Measurements from ENCODE around the gene KCNMB1.
"Not testable (repeated sequence)": the region's sequence is repeated elsewhere in the genome, so short reads cannot be mapped to it uniquely, and the experiment has no call there.

Gene KCNMB1

DNA sequence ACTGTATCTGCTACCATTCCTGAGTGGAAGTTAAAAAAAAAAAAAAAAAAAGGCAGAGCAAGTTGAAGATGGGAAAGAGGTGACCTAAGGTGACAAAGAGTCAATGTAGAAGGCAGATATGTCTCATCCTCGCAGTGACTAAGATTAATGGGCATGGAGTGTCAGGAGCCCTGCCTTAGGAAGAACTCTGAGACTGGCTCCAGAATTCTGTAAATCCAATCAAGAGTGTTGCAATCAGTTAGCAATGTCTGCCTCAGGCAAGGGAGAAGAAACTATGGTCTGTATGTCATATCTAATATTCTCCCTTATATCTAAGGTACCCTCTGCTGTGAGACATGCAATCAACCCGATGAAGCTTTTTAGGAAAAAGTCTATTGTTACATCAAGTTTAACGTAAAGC lies 24.7 kb upstream of the KCNMB1 start:
- no peak for DNase-seq

DNA sequence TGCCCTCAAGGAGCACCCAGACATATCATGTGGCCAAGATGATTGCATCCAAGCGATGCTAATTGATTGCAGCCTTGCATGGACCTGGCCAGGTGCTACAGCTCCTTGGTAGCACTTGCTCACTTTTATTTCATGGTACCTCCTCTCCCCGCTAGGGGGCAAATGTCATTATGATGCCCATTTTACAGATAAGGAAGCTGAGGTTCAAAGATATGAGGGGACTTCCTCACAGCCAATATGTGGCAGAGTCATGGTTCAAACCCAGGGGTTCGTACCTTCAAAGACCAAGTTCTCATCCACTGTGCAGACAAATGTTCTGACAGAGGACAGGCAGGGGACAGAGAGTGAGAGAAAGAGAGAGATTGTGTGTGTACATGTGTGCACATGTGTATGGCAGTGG lies 21.9 kb upstream of the KCNMB1 start:
- DNase-seq = peak; percentile 42

DNA sequence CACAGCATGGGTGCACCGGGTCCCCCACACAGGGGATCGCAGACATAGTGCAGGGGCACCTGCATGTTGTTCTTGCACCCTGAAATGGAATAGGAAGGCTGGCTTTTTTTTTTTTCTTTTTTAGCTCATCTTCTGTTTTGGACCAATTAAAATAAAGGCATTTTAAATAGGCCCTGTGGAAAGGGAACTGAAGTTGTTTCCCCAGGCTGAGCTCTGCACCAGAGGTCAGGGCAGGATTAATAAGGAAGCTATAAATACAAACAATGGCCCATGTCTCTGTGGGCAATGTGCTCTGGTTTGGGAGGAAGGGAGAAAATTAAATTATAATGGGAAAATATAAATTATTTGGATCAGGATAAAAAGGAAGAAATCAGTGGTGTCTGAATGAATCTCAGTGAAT lies 21.2 kb upstream of the KCNMB1 start:
- DNase-seq = no peak

DNA sequence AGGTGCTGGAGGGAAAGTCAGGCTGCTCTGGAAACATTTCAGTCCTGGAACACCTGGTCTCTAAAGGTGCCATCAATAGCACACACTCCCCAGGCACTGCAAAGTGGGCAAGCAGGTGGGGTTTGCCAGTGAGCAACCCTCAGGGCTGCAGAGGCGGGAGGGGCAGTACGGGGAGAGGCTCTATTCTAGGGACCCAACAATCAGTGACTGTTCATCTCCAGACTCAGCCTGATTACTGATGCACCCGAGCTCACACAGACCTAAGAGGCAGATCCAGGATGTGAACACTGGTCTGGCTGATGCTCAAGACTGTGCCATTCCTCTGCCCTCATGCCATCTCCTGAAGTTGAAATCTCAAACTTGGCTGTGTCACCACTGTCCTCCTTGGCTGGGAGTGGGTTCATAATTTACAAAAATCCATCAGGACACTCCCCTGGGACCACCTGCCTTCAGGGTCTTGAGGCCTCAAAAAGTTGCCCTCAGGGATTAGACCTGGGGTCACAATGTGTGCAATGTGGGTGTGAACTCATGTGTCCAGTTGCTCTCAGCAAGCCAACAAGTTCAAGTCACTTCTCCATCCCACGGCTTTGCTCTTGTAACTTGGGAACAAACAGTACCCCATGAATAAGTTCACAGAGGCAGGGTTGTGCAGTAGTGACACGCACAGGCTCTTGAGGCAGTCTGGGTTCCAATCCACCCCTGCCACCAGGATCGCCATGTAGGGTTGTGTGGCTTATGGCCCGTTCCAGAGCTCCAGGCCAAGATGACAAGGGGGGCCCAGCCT lies 19.9 kb upstream of the KCNMB1 start:
- no peak for DNase-seq

DNA sequence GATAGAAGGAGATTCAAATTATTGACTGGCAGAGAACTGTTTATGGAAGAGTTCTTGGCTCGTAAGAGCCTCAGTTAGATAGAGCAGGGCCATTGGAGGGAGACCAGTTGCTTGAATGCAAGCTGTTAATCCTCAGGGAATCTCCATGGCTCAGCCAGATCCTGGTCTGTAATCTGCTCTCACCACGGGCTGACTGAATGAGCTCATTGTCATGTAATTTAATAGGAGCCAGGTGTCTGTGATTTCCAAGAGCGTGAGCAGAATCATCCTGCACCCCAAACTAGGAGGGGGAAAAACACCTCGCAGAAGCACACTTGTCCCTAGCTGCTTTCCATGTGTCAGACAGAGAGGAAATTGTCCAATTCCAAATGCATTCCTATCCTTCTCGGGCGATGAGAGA lies 19.1 kb upstream of the KCNMB1 start:
- DNase-seq = no peak

DNA sequence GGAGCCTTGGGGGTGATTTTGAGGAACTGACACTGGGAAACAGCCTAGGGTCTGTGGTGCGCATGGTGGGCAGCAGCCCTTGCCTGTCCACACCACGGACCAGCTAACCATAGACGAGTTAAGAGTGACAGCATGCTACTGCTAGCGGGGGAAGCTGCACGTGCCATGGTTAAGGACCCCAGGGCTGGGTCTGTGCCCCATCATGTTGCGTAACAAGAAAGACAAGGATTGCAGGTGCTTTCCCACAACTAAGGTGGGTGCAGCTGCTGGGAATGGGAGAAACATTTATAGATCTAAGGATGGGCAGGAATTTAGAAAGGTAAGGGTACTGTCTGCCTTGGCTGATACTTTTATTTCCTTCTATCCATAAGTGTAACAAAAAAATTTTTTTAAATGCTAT lies 17.9 kb upstream of the KCNMB1 start:
- no peak for DNase-seq

DNA sequence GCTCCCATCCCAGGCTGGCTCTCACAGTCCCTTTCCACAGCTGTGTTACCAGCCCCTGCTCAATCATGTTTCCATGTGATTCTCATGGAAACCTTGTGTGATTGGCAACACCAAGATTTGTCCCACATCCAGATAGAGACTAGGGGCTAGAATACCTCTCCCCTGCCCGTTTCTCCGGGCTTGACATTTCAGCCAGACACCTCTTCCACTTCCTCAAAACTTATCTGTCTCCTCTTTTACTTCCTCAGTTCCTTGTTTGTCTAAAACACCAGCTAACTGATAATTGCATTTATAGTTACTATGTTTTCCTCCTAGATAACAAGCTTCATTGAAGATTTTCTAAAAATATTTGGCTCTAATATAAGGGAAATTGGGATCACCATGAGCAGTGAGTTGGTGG lies 16.6 kb upstream of the KCNMB1 start:
- DNase-seq = no peak

DNA sequence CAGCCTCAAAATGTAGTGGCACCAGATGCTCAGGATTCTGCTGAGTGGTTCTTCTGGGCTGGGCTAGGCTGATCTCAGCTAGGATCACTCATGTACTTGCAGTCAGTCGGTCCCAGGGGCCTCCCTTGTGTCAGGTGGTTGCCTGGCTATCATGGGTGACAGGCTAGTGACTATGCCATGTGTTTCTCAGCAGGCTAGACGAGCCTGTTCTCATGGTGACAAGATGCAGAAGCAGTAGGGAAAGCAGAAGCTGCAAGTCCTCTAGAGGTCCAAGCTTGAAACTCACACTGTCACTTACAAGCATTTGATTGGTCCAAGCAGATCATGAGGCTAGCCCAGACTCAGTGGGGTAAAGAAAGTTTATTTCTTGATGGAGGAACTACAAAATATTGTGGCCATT lies 15.2 kb upstream of the KCNMB1 start:
- no peak for DNase-seq

DNA sequence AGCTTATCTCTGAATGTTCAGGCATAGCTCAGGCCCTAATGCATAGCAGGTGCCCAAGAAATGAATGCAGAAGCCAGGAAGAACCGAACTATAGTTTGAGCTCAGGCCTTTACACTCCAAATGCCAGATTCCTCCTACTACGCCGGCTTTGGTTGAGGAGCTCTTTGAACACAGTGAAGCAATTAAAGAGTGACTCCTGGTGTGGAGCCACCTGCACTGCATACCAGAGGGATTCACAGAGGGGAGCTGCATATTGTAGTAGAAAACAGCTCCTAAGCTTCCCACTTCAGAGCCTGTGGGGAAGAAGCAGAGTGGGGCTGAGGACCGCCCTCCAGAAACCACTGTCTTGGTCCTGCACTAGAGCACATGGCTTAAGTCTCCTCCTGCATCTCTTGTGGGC lies 14.5 kb upstream of the KCNMB1 start:
- DNase-seq = no peak

DNA sequence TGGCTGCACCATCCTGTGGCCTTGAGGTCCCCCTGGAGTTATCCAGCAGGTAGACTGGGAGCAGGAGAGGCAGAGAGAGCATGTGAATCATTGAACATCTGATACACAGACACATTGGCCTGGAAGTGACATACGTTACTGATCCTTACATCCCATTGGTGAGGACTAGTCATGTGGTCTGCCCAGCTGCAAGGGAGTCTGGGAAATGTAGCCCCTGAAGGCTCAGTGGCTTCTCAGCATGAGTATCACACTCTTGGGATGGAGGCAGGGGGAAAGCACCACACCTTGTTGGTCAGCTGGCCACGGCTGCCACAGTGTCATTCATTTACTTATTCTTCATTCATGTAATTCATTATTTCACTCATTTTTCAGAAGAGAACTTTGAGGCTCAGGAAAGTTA lies 13.3 kb upstream of the KCNMB1 start:
- no peak for DNase-seq

DNA sequence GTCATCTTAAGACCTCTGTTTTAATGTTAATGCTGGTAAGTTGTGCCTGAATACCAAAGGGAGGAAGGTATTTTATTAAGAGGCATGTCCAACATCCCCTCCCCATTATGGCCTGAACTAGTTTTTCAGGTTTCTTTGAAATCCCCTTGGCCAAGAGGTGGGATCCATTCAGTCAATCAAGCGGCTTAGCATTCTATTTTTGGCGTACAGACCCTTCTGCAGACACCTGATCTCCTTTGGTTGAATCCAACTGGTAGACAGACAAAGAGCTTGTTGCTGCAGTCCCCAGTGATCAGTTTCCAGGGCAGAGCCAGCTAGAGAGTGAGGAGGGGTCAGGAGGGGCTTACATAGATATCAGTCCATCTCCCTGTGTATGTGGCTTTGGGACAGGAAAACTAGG lies 7.9 kb upstream of the KCNMB1 start:
- no peak for DNase-seq

DNA sequence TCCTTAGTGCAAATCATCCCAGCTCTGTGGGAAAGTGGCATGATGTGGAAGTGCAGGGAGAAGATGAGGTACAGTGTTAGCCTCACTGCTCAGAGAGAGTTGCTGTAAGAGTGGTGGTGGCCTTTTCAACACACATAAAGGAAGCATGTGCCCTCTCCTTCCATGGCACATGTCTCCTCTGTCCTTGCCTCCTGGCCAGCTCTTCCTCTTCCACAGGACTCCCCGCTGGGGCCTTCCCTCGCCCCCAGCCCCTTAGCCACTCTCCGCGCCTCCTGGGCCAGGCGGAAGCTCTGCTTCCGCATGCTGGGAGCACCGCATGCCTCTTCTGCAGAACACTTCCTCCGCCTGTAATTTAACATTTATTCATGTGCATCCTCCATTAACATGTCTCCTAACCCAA lies 4.8 kb upstream of the KCNMB1 start:
- no peak for DNase-seq

DNA sequence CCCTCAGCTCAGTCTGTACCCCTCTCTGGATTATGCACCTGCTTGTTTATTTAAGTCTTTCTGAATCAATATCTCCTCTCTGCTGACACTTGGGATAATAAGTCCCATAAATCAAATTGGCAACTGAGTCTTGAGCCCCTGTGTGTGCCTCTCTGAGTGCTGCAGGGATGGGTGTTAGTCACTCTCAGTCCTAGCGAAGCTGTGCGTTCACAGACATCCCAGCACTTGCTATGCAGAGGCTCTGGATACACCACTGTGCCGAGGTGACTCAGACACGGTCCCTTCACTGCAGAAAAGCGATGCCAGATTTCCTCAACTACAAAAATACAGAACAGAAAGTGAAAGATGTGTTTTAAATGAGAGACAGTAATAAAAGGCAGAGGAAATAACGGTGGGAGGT lies 4.1 kb upstream of the KCNMB1 start:
- DNase-seq = no peak

DNA sequence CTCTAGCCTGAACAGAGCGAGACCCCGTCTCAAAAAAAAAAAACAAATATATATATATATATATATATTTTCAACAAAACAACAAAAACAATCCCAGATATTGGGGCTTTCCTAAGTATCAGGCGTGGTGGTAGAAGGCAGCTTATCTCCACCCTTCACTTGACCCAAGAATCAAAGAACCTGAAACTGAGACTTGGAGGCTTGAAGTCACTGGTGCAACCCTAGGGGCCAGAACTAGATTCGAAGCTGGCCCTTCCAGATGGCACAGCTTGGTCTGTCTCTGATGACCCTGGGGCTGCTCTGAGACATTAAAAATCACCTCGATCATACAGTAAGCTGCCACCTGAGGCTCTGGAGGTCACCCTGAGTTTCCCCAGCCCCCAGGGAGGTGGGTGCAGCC lies 1.3 kb upstream of the KCNMB1 start:
- no peak for DNase-seq

DNA sequence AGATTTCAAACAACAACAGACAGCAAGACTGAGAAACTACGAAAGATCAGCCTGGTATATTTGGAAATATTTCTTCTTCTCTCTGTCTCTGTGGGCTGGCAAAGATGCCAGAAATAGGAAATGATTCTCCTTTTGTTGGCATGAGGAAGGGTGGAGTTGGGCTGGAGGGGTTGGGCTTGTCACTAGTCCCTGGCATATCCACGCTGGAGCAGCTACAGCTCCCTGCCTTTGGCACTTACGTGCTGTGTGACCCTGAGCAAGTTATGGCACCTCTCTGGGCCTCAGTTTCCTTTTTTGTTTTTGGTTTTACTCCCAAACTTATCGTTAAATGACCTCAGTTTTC lies 354 bp upstream of the KCNMB1 start:
- no peak for DNase-seq

DNA sequence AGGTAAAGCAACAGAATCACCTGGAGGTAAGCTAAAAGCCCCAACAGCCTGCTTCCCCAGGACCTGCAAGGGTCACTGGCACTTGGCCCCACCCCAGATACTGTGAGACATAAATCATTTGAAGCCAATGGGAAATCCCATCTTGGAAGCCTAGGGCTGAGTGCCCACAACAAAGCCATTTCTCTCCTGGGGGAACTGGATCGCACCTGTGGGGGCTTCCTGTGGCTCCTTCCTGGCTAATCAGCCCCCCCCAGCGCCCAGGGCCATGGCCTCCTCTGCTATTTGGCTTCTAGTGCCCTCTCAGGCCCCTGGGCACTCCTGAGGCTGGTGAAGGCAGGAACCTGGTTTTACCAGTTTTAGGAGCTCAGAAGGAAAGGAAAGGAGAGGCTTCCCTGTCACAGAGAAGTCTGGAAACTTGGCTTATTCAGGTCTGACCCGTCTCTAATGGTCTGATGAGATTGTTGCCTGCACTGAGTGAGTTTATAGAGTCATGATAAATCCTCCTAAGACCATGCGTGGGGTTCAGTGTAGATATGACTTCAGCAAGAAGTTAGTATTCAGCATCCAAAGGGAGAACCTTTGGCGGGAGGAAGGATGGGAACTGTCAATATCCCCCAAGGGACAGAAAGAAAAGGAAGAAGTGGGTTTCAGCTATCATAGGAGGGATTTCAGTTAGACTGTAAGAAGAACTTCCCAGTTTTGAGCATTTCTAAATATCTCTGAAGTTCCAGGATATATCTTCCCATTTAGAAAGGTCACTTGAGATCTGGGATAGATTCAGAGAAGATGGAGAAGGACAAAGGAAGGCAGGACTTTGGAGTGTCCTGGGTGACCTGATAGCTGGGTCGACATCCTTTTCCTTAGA lies 1.2 kb downstream of the KCNMB1 start:
- DNase-seq = no peak

DNA sequence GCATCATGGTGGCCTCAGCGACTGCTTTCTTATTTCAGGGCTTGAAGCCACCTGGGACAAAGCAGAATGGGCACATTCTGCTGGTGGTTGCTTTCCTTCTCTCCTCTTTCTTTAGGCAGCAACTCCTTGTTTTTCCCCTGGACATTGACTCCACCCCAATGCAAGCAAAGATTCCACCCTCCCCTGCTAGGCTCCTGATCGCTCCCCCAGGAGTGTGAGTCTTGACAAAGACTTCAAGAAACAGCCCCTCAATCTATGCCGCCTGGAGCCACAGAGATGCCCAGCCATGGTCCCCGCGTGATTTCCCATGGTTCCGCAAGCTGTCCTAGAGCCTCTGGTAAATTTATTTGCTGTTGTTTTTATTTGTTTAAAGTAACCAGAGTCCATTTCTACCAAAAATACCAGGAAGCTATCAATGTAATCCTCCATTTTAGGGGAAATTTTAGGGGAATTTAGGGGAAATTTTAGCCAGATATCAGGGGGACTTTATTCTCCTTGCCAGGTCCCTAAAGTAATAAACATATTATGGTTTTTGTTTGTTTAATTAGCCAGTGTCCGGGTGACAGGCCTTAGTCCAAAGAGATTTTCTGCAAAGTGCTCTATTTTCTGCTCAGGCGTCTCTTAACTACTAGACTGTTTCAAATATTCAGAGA lies 2.3 kb downstream of the KCNMB1 start:
- no peak for DNase-seq

DNA sequence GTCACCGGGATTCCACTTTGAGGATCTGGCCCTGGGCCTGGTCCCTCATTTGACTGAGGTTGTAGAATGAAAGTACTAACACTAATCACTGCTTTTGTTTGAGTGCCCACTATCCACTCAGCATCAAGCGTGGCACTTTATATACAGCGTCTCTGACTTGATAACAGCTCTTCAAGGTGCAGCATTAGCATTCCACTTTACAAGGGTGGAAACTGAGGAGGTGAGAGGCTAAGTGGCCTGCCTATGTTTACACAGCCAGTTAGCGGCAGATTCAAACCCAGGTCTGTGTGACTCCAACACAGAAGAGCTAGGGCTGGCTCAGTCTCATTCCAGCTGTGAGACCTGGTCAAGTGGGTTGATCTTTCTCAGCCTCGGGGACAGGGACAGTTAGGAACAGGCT lies 5.9 kb downstream of the KCNMB1 start:
- DNase-seq = no peak

DNA sequence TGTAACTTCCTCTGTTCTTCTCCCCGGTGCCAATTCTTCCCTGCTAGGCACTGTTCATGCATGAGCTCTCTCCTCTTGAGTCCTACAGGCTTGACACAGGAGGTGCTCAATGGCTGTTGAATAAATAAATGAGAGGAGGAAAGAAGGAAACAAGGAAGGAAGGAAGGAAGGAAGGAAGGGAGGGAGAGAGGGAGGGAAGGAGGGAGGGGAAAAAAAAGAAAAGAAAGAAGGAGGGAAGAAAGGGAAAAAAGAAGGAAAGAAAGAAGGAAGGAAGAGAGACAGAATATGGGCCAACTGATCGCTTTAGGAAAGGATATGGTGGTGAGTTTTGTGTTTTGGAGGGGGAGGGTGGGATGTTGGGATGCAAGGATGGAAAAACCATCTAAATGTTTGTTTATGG lies 6.4 kb downstream of the KCNMB1 start:
- no peak for DNase-seq

DNA sequence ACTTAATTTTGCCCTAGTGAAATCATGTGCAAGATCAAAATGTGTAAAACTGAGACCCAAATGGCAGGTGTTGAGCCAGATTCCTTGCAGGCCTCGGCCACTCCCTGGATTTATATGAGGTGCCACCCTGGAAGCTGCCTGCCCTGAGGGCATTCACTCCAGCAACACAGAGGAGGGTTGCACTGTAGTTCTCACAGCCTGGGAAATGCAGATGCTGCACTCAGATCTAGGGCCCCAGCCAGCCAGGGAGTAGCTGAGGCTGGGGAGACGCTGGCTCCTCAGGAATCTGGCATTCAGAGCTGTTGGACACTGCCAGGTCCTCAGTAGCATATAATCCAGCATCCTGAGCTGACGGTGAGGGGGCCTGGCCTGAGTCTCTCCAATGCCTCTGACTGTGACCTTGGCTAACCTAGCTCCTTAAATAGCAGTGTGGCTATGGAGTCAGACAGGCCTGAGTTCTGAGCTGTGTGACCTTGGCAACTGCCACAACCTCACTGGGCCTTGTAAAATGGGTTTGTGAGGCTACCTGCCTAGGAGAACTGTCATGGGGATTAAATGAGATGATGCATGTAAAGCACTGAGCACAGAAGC lies 8.7 kb downstream of the KCNMB1 start:
- DNase-seq = no peak

DNA sequence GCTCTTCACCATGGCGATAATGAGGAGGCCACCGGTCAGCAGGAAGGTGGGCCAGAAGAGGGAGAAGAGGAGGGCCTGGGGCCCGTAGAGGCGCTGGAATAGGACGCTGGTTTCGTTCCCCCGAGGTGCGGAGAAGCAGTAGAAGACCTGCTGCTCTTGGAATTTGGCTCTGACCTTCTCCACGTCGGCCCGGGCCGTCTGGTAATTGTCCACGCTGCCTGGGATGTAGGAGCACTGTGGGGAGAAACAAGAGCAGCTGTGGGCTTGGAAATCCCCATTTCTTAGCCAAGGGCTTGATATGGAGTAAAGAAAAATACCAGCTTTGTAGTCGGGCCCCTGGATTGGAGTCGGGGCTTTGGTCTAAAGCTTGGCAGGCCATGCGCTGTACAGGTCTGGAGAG lies 10.4 kb downstream of the KCNMB1 start:
- DNase-seq = no peak

DNA sequence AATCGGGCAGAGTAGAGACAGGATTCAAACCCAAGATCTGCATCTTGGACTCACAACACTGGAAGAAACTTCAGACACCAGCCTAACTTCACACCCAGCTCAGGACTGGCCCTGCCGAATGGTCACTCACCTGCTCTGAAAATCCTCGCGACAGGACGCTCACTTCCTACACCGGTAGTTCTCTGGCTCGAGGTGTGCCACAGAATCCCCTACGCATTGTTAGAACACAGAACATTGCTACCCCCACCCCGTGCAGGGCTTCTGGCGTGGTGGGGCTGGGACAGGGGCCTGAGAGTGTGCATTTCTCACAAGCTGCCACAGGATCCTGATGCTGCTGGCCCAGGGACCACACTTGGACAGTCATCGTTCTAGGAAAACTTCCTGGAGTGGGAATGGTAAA lies 12.1 kb downstream of the KCNMB1 start:
- DNase-seq = no peak

DNA sequence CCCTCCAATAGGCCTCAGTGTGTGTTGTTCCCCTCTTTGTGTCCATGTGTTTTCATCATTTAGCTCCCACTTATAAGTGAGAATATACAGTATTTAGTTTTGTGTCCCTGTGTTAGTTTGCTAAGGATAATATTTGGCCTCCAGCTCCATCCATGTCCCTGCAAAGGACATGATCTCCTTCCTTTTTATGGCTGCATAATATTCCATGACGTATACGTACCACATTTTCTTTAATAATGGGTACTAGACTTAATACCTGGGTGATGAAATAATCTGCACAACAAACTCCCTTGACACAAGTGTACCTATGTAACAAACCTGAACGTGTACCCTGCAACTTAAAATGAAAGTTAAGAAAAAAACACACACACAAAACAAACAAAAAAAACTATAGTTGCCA lies 12.6 kb downstream of the KCNMB1 start:
- not testable (repeated sequence) for DNase-seq

DNA sequence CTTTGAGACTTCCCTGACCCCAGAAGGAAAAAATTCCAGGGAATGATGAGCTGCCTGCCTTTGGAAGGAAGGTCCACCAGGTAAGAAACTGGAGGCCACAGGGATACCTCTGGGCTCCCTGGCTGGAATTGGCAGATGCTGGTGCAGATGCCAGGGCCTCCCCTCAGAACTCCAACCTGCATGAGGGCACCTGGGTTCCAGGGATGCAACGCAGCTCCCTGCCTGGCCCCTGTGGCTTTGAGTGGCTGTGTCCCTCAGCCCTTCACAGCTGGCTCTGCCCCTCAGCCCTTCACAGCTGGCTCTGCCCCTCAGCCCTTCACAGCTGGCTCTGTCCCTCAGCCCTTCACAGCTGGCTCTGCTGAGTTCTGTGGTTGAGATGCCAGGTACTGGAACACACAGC lies 13.9 kb downstream of the KCNMB1 start:
- no peak for DNase-seq
